ES-I3 (cell line): Measurements from ENCODE around the gene PTBP2.

ENCODE experiments used
- H3K36me3 ChIP-seq: 2 replicates; pipeline ENCODE4 v1.6.1; 2013; ENCODE audit warnings: mild to moderate bottlenecking, low read length, control low read depth, moderate library complexity; ENCODE audit not compliant: insufficient read depth
- H3K4me1 ChIP-seq: 2 replicates; pipeline ENCODE4 v1.6.1; 2013; ENCODE audit warnings: mild to moderate bottlenecking, control low read depth, low read length; ENCODE audit not compliant: insufficient read depth
- H3K9ac ChIP-seq: 2 replicates; pipeline ENCODE4 v1.6.1; 2013; ENCODE audit warnings: low read depth, mild to moderate bottlenecking, low read length, moderate library complexity
- H3K9me3 ChIP-seq: 2 replicates; pipeline ENCODE4 v1.6.1; 2013; ENCODE audit warnings: mild to moderate bottlenecking, low read length, moderate library complexity; ENCODE audit not compliant: control insufficient read depth, insufficient read depth

Gene PTBP2, protein sequence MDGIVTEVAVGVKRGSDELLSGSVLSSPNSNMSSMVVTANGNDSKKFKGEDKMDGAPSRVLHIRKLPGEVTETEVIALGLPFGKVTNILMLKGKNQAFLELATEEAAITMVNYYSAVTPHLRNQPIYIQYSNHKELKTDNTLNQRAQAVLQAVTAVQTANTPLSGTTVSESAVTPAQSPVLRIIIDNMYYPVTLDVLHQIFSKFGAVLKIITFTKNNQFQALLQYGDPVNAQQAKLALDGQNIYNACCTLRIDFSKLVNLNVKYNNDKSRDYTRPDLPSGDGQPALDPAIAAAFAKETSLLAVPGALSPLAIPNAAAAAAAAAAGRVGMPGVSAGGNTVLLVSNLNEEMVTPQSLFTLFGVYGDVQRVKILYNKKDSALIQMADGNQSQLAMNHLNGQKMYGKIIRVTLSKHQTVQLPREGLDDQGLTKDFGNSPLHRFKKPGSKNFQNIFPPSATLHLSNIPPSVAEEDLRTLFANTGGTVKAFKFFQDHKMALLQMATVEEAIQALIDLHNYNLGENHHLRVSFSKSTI

DNA sequence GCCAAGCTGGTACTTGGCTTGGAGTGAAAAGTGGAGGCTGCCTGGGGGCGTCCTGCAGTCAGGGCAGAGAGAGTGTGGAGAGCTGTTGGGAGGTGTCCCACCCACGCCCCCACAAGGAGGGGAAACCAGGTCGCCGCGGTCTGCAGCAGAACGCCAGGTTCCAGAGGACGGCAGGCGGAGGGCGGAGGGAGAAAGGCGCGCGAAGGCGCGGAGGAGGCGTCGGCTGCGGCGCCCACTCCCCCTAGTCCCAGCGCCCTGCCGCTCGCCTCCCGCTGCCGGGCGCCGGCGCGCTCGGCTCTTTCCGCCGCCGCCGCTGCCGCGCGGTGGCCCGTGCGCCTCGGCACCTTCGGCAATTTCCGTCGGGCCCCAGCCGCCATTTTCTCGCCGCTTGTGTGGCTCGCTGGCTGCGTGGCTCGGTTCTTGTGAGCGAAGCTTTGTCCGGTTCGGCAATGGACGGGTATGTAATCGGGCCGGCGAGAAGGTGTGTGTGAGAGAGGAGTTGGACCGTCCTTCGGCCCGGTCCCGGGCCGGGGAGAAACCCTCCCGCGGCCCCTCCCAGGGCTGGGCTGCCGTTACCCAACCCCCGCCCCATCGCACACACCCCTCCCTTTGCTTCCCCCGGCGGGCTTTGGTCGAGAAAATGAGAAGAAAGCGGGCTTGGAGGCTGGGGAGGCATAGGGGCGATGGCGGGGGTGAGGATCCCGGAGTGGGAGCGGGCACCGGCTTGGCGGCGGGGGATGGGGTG is at the start of gene PTBP2:
TSS of gene PTBP2 (plus strand) at position 369 of the 745 bp plus-strand sequence. CDS start at position 450, 81 bp downstream.
- H3K9ac ChIP-seq: peak within 1 kb of the TSS; percentile 69
- H3K36me3 ChIP-seq: peaks cover 3% of the 10 kb centered on the region; the same call in 1 of the 2 replicates
- peaks cover 13% of the 10 kb centered on the region; the same call in 1 of the 2 replicates for H3K4me1 ChIP-seq
- no peaks in the 10 kb centered on the region for H3K9me3 ChIP-seq

DNA sequence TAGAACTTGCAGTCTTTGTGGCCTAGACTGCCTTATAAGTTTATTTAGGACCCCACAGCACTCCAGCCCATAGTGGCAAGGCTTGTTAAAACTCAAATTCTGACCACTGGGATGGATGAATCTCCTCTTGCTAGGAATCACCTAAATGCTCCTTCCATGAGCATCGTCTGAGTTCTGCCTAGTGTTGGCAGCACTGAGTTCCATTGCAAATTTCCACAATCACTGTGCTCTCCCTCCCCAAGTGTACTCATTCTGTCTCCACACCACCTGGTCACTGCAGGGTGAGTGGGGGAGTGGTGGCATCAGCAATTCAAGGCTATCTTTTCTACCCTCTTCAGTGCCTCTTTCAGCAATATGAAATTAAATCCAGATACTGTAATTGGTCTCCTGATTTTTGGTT is 46.7 kb upstream of the PTBP2 start:
- no peaks in the 10 kb centered on the region for H3K4me1 ChIP-seq
- H3K9me3 ChIP-seq: no peaks in the 10 kb centered on the region
- no peak overlapping the region for H3K9ac ChIP-seq
- no peaks in the 10 kb centered on the region for H3K36me3 ChIP-seq

DNA sequence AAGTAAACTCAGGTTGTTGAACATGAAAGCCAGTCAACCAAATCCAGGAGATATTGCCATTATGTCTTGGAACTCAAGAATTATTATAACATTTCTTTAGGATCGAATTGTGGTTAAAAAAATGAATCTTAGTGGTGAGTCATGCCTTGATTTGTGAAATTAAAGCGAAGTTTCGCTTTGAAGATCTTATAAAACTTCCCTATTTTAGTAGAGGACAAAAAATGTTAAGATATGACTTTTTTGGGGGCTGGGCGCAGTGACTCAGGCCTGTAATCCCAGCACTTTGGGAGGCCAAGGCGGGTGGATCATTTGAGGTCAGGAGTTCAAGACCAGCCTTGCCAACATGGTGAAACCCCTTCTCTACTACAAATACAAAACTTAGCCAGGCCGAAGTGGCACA is 39.5 kb upstream of the PTBP2 start:
- no peaks in the 10 kb centered on the region for H3K36me3 ChIP-seq
- no peak overlapping the region for H3K9ac ChIP-seq
- no peaks in the 10 kb centered on the region for H3K9me3 ChIP-seq
- no peaks in the 10 kb centered on the region for H3K4me1 ChIP-seq

DNA sequence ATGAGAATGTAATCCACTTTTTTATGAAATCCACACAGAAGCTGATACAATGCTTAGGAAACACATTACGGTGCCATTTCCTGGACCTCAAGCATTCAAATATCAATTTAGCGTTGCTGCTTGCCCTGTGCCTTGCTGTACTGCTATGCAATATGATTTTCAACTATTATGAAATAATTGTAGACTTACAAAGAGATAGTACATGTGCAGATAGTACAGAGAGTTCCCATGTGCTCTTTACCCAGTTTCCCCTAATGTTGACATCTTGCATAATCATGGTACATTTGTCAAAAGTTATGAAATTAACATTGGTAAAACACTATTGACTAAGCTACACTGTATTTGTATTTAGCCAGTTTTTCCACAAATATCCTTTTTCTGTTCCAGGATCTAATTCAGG is 37.7 kb upstream of the PTBP2 start:
- Histone ChIP-seq H3K9me3 (no peaks in the 10 kb centered on the region), H3K4me1 (no peaks in the 10 kb centered on the region), H3K36me3 (no peaks in the 10 kb centered on the region)

DNA sequence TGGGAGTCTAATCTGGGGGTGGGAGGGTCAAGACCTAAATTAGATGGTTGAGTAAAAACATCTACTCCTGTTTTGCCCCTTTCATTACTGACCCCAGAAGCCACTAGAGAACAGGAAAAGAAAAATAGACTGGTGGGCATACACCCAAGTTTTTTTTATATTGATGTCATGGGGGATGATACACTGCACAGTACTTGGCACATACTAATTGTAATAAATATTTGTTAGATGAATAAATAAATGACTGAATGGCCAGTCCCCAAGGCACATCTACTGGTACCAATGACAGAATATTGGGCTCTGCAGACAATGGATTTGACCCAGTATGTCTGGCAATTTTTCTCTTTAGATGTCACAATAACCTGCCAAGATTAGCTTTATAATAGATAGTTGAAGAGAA is 36.8 kb upstream of the PTBP2 start:
- Histone ChIP-seq H3K4me1 (no peaks in the 10 kb centered on the region), H3K9ac (no peak overlapping the region), H3K9me3 (no peaks in the 10 kb centered on the region)

More for the DNA sequence above, 37.7 kb upstream of the PTBP2 start:
- no peak overlapping the region for H3K9ac ChIP-seq

DNA sequence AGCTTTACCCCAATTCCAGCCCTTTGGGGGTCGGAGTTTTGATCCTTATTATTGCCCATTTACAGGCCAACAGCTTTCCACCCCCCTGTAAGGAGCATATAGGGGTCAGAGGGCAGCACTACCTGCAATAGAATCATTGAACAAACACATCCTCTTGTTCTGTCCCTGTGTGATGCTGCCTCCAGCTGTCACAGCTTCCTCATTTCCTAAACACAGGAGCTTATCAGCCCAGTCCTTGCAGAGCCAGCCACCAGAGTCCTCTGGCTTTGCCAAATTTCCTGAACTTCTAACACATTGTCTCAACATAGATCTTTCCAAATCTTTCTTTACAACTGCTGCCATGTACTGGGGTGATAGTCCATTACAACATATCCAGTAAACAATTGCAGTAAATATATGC is 32.8 kb upstream of the PTBP2 start:
- Histone ChIP-seq H3K36me3 (no peaks in the 10 kb centered on the region), H3K4me1 (no peaks in the 10 kb centered on the region), H3K9ac (no peak overlapping the region), H3K9me3 (no peaks in the 10 kb centered on the region)

More for the DNA sequence above, 36.8 kb upstream of the PTBP2 start:
- no peaks in the 10 kb centered on the region for H3K36me3 ChIP-seq

DNA sequence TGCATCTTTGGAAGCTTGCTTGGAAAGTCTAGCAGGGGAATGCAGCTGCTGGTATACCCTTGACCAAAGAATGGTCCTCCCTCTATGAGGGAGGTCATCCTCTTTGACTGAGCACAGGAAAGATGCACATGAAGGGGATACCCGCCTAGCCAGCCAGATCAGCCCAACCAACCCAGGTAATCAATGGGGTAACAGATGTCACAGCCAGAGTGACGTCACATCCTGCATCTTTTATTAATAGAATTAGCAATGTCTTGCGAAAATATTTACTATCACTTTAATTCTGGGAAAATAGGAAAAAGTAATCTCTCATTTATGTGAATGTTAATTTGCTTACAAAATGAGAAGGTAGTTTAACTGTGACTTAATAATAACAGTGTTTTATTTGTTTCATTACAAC is 25.6 kb upstream of the PTBP2 start:
- Histone ChIP-seq H3K4me1 (no peaks in the 10 kb centered on the region), H3K9ac (no peak overlapping the region), H3K9me3 (no peaks in the 10 kb centered on the region), H3K36me3 (no peaks in the 10 kb centered on the region)

DNA sequence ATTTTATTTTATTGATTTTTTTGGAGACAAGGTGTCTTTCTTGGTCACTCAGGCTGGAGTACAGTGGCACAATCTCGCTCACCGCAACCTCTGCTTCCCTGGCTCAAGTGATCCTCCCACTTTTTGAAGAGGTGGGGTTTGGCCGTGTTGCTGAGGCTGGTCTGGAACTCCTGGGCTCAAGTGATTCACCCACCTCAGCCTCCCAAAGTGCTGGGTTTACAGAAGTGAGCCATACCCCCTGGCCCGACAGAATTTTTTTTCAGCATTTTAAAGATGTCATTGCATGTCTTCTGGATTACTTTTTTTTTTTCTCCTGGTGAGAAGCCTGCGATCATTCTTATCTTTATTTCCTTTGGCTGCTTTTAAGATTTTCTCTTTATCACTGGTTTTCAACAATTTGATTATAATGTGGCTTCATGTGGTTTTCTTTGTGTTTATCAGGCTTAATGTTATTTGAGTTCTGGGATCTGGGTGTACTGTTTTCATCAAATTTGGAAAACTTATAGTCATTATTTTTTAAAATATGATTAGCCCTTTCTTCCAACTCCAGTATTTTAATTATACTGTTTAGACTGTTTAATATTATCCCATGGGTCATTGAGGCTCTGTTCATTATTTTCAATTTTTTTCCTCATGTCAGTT is 23.1 kb upstream of the PTBP2 start:
- Histone ChIP-seq H3K9ac (no peak overlapping the region), H3K9me3 (no peaks in the 10 kb centered on the region), H3K36me3 (no peaks in the 10 kb centered on the region), H3K4me1 (no peaks in the 10 kb centered on the region)

DNA sequence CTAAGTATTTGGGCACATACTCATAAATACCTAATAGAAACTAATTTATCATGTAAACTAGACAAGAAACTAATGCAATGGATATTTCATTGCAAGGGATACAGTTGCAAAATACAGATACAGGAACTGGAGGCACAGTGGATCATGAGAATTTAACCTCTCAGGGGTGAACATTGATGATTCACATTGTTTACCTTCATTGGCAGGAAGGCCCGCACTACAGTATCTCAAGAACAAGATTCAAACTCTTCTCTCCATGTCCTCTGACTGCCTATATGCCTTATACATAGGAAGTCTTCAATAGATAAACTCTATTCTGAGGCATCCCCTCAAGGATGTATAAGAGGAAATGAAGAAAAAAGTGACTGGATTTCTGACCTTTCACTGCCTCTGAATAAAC is 18.4 kb upstream of the PTBP2 start:
- H3K9me3 ChIP-seq: no peaks in the 10 kb centered on the region
- no peak overlapping the region for H3K9ac ChIP-seq
- H3K4me1 ChIP-seq: no peaks in the 10 kb centered on the region
- no peaks in the 10 kb centered on the region for H3K36me3 ChIP-seq

DNA sequence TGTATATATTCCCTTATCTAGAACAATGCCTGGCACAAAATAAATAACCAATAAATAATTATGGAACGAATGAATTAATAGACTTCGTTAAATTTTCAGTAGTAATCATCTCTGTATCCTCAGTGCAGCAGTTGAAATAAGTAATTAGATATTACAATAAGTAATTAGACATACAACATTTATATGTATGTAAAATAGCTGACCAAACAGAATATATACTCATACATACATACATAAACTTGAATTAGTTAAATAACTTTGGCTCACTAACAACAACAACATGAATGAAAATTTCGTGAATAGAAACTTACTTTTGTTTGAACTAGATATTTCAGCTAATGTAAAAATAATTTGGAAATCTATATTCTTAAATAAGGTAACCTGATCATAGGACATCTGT is 14.6 kb upstream of the PTBP2 start:
- Histone ChIP-seq H3K4me1 (no peaks in the 10 kb centered on the region), H3K9me3 (no peaks in the 10 kb centered on the region)

DNA sequence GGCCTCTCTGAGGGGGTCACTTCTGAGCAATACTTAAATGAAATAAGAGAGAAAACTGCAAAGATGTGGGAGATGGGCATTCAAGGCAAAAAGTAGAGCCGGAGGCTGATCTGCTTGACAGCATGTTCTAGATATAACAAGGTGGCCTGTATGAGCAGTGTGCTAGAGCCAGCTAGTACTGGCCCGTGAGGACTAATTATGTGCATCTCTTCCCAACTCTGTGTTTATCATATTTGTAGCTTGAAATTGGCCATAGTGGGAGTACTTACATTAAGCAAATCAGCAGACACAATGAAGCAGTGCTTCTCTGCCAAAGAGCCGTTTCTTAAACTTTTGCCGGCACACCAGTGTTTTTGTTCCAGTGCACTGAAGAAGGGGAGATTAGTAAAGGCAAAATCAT is 13.1 kb upstream of the PTBP2 start:
- H3K36me3 ChIP-seq: no peaks in the 10 kb centered on the region
- H3K4me1 ChIP-seq: no peaks in the 10 kb centered on the region
- no peaks in the 10 kb centered on the region for H3K9me3 ChIP-seq
- no peak overlapping the region for H3K9ac ChIP-seq

More for the DNA sequence above, 14.6 kb upstream of the PTBP2 start:
- Histone ChIP-seq H3K9ac (no peak overlapping the region), H3K36me3 (no peaks in the 10 kb centered on the region)

DNA sequence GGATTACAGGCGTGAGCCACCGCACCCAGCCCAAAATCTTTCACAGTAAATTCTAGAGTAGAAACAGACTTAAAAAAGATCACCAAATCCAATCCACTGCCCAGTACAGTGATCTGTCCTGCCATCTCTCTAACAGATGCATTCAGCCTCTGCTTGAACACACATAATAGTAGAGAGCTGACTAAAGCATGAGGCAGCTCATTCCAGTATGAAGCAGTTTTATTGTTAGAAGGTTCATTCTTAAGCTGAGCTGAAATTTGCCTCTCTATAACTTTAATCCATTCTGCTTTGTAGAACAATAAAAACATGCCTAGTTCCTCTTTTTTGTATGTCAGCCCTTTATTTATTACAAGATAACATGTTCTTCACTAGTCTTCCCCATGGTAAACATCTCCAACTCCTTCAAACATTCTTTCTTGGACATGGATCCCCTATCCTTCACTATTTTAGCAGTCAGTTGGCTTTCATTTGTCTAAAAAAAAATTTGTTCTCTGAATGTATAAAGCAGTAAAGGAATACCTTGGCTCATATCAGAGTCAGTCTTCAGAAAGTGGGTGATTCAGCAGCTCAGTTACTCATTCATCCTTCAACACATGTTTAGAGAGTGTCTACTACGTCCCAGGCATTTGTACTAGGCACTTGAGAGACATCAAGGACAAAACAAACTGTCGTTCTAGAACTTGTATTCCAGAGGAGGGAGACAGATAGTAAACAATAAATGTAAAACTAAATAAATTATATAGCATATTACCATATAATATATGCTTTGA is 10.7 kb upstream of the PTBP2 start:
- Histone ChIP-seq H3K4me1 (peaks cover 5% of the 10 kb centered on the region; the same call in 1 of the 2 replicates), H3K9me3 (no peaks in the 10 kb centered on the region), H3K36me3 (no peaks in the 10 kb centered on the region), H3K9ac (no peak overlapping the region)

DNA sequence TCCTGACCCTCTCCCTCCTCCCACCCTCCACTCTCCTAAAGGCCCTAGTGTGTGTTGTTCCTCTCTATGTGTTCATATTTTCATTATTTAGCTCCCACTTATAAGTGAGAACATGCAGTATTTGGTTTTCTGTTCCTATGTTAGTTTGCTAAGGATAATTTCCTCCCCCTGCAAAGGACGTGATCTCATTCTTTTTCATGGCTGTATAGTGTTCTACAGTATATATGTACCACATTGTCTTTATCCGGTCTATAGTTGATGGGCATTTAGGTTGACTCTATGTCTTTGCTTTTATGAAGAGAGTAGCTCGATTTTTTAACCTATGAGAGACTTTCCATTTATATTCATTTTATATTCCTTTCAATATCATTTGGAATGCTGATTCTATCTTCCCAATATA is 7.9 kb upstream of the PTBP2 start:
- Histone ChIP-seq H3K36me3 (no peaks in the 10 kb centered on the region), H3K9ac (no peak overlapping the region), H3K9me3 (no peaks in the 10 kb centered on the region), H3K4me1 (peaks cover 5% of the 10 kb centered on the region; the same call in 1 of the 2 replicates)

DNA sequence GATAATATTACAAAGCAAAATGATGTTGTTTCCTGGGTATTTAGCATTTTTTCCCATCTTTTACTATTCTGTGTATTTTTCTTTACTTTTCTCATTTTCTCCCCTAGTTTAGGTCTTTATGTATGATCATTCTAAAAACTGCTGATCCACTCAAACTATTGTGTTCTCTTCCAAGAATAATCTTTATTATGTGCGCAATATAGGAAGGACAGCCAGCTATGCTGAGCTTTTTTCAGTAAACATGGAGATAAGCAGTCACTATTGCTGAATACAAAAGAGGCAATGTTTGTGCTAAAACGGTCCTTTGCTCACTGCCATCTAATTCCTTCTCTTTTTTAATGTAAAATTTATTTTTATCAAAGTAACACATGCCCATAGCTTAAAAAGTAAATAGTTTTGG is 6.7 kb upstream of the PTBP2 start:
- Histone ChIP-seq H3K4me1 (peaks cover 5% of the 10 kb centered on the region; the same call in 1 of the 2 replicates), H3K9me3 (no peaks in the 10 kb centered on the region), H3K36me3 (no peaks in the 10 kb centered on the region), H3K9ac (no peak overlapping the region)
